G401.6 (cell line): ENCODE data around the gene CCR6.

Source experiments
- FAIRE-seq: peaks from 2 replicates; lab custom pipeline; 2012; peaks lifted over from hg19 to GRCh38; lab: Jason Lieb, UNC

The CCR6 gene

DNA sequence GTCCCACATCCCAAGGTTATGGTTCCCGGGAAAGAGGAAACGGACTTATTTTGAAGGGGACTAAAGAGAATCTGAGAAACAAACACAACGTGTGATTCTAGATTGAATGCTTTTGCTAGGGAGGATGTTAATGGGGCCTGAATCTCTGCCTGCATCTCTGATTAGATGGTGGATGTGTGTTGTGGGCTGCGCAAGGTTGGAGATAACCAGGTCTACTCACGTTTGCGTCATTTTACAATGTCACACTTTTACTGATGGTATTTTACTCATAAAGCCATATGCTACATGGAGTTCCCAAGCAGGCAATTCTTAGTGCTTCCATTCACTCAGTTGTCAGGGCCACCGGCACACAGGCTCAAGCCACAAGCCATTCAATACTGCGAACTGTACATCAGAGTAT is 23.2 kb upstream of the CCR6 start:
- FAIRE-seq: no peak

DNA sequence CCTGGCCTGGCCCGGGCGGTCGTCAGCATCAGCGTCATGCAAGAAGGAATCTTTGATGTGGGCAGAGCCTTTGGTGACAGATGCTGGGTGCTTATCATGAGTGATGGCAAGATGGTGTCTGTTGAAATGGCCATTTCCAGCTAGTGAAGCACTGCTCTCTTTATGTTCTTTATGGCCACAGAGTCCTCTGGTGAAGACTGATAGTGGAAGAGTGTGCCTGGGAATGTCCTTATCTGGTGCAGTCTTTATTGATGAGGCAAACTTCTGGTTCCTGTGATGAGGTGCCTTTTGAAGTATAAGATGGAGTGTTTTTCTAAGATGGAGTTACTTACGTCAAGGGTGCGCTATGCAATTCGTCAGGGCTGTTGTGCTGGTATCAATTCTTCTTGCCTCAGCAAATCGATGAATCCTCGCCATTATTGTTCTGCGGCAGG is 22.6 kb upstream of the CCR6 start:
- FAIRE-seq: no peak

DNA sequence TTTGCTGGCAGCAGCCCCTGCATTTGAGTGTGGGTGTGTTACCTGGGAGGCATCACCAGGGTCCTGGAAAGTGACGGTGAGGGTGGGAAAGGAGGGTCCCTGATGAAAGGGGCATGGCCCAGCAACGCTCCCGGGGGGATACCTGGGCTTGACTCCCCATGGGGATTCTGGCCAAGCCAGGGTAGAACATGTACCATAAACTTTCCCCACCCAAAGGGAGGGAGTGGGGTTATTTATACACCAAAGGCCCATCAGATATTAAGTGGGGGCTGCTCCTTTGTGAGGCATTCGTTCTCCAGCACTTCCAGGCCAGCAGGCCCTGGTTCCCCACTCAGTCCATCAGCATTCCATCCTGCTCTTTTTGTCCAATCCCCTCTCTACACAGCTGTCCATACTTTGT is 20.6 kb upstream of the CCR6 start:
- FAIRE-seq: no peak

DNA sequence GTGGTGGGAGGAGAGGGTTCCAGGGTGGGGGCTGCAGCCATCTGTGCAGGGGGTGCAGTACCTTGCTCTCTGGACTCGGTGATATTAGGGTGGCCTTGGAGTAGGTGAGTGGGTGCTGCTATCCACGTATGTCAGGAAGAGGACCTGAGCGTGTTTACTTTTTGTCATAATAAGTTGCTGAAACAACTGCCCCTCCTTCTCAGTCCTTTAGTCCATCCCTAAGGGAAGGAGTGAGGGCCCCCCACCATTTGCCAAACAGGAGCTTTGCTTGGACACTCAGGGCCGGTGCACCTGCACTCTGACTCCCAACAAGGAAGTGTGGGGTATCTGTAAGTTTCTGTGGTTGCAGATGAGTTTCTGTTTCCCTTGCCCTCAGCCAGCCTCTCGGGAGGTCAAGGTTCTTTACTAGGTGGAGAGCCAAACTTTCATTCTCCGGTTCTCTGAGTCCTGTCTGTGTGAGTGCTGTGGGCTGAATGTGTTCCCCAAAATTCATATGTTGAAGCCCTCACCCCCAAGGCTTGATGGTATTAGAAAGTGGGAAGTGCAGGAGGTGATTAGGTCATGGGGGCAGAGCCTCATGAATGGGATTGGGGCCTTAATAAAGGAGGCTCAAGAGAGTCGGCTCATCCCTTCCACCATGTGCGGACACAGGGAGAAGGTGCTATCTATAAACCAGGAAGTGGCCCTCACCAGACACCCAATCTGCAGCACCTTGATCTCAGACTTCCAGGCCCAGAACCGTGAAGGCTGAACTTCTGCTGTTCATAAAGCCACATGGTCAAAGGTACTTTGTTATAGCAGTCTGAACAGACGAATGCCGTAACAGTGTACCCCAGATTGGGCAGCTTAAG is 19.6 kb upstream of the CCR6 start:
- FAIRE-seq: no peak

DNA sequence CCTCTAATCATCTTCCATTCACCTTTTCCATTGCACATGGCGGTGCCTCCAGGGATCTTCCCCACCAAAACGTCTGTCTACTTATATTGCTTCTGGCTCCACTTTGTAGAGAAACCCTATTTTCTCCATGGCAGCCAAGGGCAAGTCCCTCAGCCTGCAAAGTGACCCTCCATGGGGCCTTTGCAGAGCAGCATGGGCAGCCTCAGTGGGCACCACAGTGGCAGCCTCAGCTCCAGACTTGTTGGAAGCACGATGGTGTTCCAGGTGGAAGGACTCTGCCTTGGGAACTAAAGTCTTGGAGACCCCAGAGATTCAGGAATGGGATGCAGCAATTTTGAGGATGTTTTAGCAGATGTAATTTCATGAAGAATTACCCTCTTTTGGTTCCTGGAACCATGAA is 18.5 kb upstream of the CCR6 start:
- FAIRE-seq: no peak

DNA sequence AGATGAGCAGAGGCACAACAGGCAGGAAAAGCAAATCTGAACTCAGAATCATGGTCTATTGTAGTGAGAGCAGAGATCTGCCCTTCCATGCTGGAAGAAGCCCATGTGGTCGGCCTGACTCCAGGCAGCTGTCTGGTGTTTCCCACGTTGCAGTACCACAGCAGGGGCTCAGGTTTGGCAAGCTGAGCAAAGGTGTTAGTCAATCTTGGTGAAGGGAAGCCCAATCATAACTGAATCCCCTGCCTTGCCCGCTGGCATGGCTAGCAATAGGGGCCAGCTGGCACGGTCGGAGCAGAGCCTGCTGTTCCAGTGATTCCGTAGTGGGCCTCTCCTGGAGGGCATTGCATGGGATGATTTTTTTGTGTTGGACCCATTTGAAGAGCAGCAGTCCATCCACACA is 17.8 kb upstream of the CCR6 start:
- no peak for FAIRE-seq

DNA sequence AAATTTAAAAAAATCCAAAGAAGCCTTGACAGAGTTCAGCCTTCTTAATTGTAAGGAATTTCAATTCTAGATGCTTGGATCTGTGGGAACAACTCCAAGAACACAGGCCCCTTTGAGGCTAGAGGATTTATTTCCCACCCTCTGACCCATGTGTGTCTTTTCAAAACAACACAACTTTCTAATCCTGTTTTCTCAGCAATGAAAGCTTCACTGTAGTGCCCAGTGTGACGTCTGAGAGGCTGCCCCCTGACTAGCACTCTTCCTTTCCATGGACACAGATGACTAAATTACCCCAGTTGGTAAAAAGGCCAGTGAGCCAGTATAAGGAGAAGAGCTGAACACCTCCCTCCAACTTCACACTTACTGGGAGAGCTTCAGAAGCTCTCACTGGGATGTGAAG is 16.5 kb upstream of the CCR6 start:
- FAIRE-seq: no peak

DNA sequence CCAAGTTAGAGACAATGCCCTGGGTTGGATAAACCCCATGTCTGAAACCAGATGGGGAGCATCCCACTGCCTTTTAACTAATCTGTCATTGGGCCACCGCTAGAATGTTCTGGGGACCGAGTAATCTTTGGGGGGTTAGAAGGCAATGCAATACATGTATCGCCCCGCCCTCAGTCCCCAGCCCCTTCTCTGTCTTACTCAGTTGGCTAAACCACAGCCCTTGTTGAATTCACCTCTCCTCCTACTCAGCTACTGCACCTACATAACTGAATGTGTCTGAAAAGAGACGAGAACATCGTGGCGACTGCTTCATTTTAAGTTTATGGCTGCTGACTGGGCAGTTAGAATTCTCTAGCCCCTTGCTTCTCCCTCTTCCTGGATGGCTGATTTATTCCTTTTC is 15.1 kb upstream of the CCR6 start:
- no peak for FAIRE-seq

DNA sequence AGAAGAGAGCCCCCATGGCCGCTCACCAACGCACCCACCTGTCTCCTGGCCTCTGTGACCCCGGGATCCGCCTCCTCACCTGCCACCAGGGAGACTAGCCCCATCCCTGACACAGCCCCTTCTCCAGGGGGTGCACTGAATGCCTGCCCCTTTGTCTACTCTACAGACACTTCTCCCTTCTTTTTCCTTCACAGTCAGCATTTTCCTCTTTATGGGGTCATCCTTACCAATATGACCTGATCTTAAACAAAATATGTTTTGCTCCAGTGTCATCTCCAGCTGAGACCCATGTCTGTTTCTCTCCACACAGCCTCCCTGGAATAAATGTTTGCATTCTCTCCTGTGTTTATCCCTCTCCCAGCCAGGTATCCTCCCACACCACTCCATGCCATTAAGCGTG is 14.6 kb upstream of the CCR6 start:
- FAIRE-seq: no peak

DNA sequence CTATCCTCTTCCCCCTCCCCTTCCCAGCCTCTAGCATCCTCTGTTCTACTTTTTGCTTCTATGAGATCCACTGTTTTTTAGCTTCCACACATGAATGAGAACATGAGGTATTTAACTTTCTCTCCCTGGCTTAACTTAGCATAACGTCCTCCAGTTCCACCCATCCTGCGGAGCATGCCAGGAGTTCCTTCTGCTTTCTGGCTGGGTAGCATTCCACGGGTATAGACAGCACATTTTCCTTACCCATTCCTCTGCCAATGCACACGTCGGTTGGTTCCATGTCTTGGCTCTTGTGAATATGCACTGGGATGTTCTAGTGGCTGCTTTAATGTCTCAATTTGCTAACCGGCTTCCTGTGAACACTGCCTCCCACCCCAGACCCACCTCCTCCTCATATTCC is 13.2 kb upstream of the CCR6 start:
- no peak for FAIRE-seq

DNA sequence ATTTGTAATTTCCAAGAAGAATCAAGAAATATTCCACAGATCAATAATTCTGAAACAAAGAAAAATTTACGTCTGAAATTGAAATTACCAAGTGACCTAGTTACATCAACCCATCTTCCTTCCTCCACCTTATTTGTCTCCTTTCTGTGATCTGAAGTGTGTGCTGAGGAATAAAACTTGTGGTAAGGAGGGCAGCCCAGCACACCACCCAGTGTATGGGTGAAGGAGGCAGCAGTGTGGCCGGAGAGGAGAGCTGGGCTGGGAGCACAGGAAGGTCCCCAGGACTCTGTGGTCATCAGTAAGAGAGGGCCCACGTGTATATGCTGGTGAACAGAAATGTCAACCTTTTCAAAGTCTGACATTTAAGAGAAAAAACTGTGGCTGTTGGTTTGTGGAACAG is 11.3 kb upstream of the CCR6 start:
- FAIRE-seq: no peak

DNA sequence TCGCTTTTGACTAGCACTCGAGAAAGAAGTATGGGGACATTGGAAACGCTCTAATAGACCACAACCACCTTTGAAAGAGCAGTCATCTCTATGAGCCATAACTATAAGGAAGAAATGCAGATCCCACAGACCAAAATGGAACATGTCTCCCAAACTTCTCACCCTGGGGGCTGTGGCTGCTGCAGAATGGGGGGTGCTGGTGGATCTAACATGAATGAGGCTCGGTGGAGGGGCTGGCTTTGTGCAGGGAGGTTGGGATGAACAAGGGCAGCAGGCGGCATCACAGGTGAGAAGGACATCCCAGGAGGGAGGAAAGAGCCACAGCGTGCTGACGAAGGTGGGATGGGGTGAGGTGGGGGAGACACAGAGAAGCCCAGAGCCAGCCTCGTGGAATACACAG is 10.5 kb upstream of the CCR6 start:
- no peak for FAIRE-seq

DNA sequence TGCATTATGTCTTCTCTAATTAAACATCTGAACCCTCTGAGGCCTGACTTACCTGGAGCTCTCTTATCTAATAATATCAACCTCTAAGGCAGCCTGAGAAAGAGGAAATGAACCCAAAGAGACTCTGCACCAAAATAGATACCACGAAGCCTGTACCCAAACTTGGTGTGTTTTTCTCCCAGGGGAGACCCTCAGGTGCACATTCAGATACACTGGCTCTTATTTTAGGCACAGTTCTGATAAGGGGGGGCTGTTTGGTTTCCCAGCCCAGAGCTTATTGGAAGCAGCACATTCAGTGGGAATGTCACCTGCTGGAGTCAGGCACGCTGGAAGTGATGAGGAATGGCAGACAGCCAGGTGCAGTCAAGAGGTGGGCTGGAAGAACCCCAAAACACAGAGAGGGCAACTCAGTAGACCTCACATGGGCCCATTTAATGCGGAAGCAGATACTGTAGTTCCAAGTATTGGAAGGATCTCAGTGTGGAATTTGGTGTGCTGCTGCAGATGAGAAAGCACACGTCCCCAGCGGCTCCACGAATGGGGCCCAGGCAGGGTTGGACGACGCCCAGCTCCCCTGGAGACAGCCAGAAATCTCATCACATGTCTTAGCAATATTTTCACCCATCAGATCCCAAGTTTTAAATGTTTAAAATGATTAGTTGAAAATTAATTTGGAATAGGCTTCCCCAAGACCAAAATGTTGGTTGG is 9.7 kb upstream of the CCR6 start:
- no peak for FAIRE-seq

DNA sequence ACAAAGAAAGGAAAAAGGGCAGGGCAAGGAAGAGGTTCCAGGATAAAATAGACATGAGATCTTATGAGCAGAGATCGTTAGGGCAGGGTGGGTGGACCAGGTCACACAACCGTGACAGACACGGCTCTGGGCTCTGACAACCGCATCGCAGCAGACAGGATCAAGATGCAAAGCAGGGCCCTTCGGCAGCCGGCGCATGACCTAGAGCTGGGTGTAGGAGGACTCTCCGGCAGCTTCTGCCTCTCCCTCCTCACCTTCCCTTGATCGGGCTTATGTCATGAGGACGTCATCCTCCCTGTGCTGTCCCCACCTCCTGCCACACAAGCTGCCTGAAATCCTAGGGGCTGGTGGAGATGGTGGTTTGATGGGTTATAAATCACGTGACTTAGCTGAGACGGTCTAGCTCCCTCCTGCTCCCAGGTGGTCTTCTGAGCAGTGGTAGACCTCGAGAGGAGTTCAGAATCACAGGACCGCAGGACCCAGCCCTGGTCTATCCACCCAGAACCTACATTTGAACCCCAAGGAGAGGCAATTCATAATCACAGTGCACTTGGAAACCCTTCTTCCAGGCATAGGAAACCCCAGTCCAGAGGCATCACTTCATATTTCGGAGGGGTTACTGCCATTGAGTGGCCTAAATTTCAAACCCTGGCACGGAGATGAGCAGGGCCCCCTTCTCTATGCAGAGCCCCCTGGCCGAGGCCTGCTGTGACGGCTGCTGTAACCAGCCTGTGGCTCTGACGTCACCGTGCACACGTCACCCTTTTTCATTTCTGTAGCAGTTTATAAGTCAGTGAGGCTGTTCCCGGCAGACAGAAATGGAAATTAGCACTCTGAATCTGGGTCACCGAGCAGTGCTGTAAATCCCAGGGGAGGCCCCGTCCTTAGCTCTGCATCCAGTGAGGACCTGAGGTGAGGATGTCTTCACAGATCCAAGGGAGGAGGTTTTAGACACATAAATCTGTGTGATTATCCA is 8.7 kb upstream of the CCR6 start:
- no peak for FAIRE-seq

DNA sequence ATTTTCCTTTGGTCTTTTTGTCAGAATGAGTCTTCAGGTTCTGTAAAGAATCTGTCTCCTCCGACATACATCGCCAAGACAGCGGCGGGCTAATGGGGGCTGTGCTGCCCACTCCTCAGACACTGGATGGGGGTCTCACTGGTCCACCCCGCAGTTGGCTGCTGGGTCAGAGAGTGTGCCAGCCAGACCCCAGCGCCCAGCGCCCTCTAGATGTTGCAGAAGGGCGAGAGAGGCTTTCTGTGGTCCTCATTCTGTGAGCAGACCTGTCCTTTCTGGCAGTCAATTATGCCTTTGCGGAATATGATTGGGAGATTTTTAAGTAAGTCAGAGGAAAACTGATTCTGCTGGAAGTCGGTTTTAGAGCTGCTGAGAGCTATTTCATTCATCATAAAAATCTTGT is 7.8 kb upstream of the CCR6 start:
- no peak for FAIRE-seq

DNA sequence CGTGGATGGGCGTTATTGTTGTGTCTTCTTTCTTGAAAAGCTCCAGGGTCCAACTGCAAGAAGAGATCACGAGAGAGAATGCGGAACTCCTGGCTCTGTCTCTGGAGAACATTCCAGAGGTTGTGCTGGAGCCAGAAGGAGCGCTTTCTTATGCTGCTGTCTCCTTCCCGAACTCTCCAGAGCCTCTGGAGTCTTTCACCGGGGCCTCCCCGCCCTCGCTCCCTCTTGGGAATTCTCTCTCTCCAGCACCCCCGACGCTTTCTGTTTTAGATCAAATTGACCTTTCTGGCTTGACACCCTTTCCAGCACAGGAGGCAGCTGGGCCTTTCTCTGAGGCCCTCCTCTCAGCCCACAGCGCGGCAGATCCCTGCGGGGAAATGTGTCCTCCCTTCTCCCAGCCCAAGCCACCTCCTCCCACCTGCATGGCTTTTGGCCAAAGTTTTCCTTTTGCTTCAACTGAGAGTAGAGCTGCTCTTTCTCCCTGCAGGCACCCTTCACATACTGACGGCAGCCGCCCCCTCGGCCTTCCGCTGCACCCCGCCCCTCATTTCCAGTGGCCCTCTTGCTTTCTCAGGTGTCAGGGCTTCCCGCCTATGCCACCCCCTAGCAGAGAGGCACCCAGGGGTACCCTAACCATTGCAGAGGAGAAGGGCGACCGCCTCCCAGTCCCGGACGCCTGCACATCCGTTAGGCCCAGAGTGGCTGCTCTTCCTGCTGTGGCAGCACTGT is 6.6 kb upstream of the CCR6 start:
- FAIRE-seq: no peak

DNA sequence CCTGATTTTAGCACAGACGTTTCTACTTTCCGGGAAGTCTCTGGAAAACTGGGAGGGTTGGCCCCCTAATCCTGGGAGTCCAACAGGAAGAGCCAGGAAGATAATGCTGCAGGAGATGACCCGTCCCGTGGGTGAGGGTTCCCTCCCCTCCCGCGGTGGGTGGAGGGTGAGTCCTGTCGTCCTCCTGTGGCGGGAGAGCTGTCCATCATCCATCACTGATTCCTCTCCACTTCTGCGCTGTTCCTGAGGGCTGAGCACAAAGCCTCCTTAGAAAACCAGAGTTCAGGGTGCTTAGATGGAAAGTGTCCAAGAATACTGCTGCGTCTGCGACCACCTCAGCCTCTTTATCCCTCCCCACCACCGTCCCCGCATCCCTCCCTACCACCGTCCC is 6.1 kb upstream of the CCR6 start:
- no peak for FAIRE-seq

DNA sequence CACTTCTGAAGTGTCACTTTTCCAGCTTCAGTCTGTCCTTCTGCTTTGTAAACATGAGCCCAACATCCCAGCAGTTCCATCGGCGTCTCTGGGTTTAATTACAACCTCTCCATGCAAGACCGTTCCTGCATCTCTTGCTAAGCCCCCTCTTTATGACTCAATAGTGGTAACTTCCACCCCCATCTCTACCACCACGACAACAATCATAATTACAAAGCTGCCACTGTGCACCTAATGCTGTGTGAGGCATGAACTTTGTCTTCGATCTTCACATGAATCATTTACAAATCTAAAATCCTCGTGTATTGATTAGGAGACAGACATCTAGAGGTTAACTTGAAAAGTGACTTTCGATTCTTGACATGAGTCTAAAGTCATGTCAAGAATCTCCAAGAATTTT is 4.9 kb upstream of the CCR6 start:
- FAIRE-seq: no peak

DNA sequence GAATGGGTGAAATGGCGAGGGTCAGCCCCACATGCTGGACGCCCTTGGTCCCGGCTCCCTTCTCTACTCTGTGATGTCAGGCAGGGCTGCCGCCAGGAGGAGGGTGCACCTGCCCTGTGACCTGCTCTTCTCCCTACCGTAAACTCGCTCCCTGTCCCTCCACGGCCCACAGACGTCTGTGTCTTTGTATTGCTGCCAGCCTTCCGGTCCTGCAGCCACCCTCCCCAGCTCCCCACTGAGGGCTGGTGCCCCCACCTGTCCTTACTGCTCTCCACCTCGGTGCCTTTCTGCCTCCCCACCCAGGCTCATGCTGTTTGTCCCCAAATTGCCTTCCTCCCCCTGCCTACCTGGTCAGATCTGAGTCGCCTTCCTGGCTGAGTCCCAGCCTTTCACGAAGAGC is 4.1 kb upstream of the CCR6 start:
- FAIRE-seq: no peak

DNA sequence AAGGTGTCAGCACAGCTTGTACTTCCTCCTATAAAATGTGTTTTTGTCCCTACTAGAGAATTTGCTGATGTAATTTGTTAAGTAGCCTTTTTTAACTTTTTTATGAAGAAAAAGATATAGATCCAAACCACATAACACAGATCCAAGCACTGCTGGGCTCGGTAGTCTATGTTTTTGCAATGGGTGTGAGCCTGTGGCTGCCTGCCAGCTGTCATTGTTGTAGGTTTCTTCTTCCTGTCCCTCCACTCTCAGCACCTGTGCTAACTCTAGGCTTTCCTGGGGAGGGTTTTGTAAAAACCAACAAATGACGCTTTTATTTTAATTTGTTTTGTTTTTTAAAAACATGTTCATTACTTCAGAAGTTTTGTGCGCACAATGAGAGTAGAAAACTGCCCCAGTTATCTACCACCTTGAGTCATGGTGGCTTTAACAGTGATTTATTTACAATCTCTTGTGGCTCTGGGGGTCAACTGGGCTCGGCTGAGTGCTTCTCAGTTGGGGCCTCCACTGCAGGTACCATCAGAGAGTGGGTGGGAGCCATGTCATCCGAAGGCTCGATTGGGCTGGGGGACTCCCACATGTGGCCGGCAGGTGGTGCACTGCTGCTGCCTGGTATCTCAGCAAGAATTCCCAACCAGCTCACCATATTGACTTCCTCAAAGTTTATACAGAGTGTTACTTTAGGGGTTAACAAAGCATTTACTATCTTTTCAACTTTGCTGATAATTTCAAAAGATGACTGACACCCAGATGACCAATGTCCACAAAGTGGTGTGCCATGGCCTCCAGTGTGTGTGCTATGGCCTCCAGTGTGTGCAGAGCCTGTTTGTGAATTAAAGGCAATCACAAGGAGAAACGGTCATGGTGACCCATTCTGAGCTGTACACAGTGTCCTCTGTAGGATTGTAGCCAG is 3.0 kb upstream of the CCR6 start:
- FAIRE-seq: no peak

DNA sequence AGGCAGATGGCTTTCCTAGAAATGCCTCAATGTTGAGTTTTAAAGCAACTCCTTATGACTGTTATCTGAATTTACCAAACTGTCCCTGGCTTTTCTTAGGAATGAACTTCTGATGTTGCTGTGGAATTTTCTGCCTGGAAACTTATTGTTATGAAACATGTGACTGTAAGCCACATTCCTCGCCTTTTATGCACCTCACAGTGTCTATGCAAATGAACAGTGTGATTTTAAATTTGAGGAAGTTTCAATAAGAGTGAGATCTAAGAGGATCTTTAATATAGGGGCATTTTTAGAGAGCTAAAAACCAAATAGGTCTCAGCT is 2.4 kb upstream of the CCR6 start:
- no peak for FAIRE-seq
